A673 (cell line): Measurements from ENCODE around the gene PARS2.

Experiments
- EZH2 ChIP-seq: fragments of 200-600 bp; sonication (generic); IDR thresholded peaks from 2 replicates; pipeline ENCODE4 v1.6.1; 2017; ENCODE audit warnings: borderline replicate concordance, low read depth, mild to moderate bottlenecking, mixed read lengths, antibody characterized with exemption, low read length; ENCODE audit not compliant: poor library complexity, severe bottlenecking
- TF ChIP-seq, protein P1 (sequence below): fragments of 300-800, 200-600 bp; sonication (generic); conservative IDR thresholded peaks from 2 replicates; pipeline ENCODE4 v1.5.1; 2017; ENCODE audit warnings: low read depth, mild to moderate bottlenecking, antibody characterized with exemption, low read length, moderate library complexity, mixed read lengths

DNA sequence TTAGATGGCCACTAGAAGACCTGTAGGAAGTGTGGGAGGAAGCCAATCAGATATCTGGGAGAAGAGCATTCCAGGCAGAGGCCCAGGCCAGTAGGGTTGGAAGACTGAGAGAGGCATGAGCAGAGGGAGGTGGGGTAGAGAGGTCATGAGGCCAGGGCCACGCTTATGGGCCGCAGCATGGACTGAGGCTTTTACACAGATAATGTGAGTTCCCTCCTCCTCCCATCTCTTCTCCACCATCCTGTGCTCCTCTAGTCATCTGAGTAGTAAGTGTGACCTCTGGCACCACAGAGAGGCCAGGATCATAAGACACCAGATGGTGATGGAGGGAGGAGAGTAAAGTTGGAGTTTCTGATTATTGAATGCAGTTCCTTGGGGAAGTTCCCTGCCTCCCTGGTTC is 19.7 kb upstream of the PARS2 start:
- TF ChIP-seq, protein P1, sequence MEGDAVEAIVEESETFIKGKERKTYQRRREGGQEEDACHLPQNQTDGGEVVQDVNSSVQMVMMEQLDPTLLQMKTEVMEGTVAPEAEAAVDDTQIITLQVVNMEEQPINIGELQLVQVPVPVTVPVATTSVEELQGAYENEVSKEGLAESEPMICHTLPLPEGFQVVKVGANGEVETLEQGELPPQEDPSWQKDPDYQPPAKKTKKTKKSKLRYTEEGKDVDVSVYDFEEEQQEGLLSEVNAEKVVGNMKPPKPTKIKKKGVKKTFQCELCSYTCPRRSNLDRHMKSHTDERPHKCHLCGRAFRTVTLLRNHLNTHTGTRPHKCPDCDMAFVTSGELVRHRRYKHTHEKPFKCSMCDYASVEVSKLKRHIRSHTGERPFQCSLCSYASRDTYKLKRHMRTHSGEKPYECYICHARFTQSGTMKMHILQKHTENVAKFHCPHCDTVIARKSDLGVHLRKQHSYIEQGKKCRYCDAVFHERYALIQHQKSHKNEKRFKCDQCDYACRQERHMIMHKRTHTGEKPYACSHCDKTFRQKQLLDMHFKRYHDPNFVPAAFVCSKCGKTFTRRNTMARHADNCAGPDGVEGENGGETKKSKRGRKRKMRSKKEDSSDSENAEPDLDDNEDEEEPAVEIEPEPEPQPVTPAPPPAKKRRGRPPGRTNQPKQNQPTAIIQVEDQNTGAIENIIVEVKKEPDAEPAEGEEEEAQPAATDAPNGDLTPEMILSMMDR = no peak
- TF ChIP-seq EZH2 = no peak
